Activated CD4-positive, alpha-beta T cell treated with anti-CD3 and anti-CD28 coated beads for 48 hours (primary cell): ENCODE data around the gene SCGB3A1.

Experiments used
- DNase-seq: peaks from one replicate; pipeline ENCODE4 v3.0.0-alpha.2; 2020

Gene SCGB3A1

GRCh38 chr5:180603076-180603594 lies 11.8 kb upstream of the SCGB3A1 start:
- DNase-seq: no peak

- no peak for DNase-seq
Measured at GRCh38 chr5:180602481-180603075, 11.3 kb upstream of the SCGB3A1 start.

- DNase-seq: no peak
Measured at GRCh38 chr5:180601591-180602480, 10.5 kb upstream of the SCGB3A1 start.

- DNase-seq: no peak
Measured at GRCh38 chr5:180600554-180601041, 9.3 kb upstream of the SCGB3A1 start.

- DNase-seq: no peak
Measured at GRCh38 chr5:180599981-180600553, 8.8 kb upstream of the SCGB3A1 start.

GRCh38 chr5:180599590-180599914 lies 8.3 kb upstream of the SCGB3A1 start:
- no peak for DNase-seq

GRCh38 chr5:180598797-180599589 lies 7.7 kb upstream of the SCGB3A1 start:
- DNase-seq: no peak

- DNase-seq: no peak
Measured at GRCh38 chr5:180598316-180598701, 7.0 kb upstream of the SCGB3A1 start.

- DNase-seq: no peak
Measured at GRCh38 chr5:180596668-180597231, 5.5 kb upstream of the SCGB3A1 start.

GRCh38 chr5:180596115-180596667 lies 4.9 kb upstream of the SCGB3A1 start:
- DNase-seq: no peak

- DNase-seq: no peak
Measured at GRCh38 chr5:180595381-180596114, 4.2 kb upstream of the SCGB3A1 start.

GRCh38 chr5:180595046-180595379 lies 3.7 kb upstream of the SCGB3A1 start:
- DNase-seq: no peak

GRCh38 chr5:180594311-180595045 lies 3.2 kb upstream of the SCGB3A1 start:
- DNase-seq: no peak

- no peak for DNase-seq
Measured at GRCh38 chr5:180593446-180594206, 2.3 kb upstream of the SCGB3A1 start.

- DNase-seq: no peak
Measured at GRCh38 chr5:180592176-180592575, 877 bp upstream of the SCGB3A1 start.

- DNase-seq: no peak
Measured at GRCh38 chr5:180590543-180591310, 572 bp downstream of the SCGB3A1 start.

- DNase-seq: no peak
Measured at GRCh38 chr5:180589771-180590542, 1.3 kb downstream of the SCGB3A1 start.

GRCh38 chr5:180586870-180587269 lies 4.4 kb downstream of the SCGB3A1 start:
- no peak for DNase-seq

- no peak for DNase-seq
Measured at GRCh38 chr5:180586204-180586603, 5.1 kb downstream of the SCGB3A1 start.
